WTC11 (cell line): ENCODE measurements around the gene HS3ST4.

Experiments
- ETV6 ChIP-seq: sonication (generic); formaldehyde crosslinking; IDR thresholded peaks from 2 replicates; pipeline ENCODE4 v1.8.1; 2022; ENCODE audit warnings: mild to moderate bottlenecking, missing genetic modification reagents
- FOXJ3 ChIP-seq: sonication (generic); formaldehyde crosslinking; IDR thresholded peaks from 2 replicates; pipeline ENCODE4 v1.9.0; 2021; ENCODE audit warnings: missing genetic modification reagents, mild to moderate bottlenecking, borderline replicate concordance
- FOXP4 ChIP-seq: sonication (generic); formaldehyde crosslinking; IDR thresholded peaks from 2 replicates; pipeline ENCODE4 v1.8.0; 2022; ENCODE audit warnings: mild to moderate bottlenecking, missing genetic modification reagents
- GABPB1 ChIP-seq: sonication (generic); formaldehyde crosslinking; IDR thresholded peaks from 2 replicates; pipeline ENCODE4 v1.8.1; 2023; ENCODE audit warnings: mild to moderate bottlenecking, missing genetic modification reagents
- NR3C1 ChIP-seq: sonication (generic); formaldehyde crosslinking; conservative IDR thresholded peaks from 2 replicates; pipeline ENCODE4 v1.8.1; 2023; ENCODE audit warnings: low read depth, mild to moderate bottlenecking, missing genetic modification reagents
- RELA ChIP-seq: sonication (generic); formaldehyde crosslinking; IDR thresholded peaks from 2 replicates; pipeline ENCODE4 v1.8.1; 2022; ENCODE audit warnings: missing genetic modification reagents, mild to moderate bottlenecking, borderline replicate concordance
- TCF7 ChIP-seq: sonication (generic); formaldehyde crosslinking; IDR thresholded peaks from 2 replicates; pipeline ENCODE4 v1.8.0; 2022; ENCODE audit warnings: mild to moderate bottlenecking, low read depth, missing genetic modification reagents, moderate library complexity
- TEAD4 ChIP-seq: sonication (generic); formaldehyde crosslinking; IDR thresholded peaks from 2 replicates; pipeline ENCODE4 v1.8.0; 2022; ENCODE audit warnings: mild to moderate bottlenecking, missing genetic modification reagents
- TF ChIP-seq, protein P1 (sequence below): fragments of 200-600 bp; IDR thresholded peaks from 2 replicates; pipeline ENCODE4 v1.8.0; 2022; ENCODE audit warnings: antibody characterized with exemption

- TF ChIP-seq TCF7 (no peak), FOXJ3 (CRISPR knock-in tag) (no peak), NR3C1 (CRISPR knock-in tag) (no peak), TEAD4 (no peak), ETV6 (CRISPR knock-in tag) (no peak), RELA (no peak), FOXP4 (no peak), GABPB1 (no peak)
- TF ChIP-seq, protein P1, sequence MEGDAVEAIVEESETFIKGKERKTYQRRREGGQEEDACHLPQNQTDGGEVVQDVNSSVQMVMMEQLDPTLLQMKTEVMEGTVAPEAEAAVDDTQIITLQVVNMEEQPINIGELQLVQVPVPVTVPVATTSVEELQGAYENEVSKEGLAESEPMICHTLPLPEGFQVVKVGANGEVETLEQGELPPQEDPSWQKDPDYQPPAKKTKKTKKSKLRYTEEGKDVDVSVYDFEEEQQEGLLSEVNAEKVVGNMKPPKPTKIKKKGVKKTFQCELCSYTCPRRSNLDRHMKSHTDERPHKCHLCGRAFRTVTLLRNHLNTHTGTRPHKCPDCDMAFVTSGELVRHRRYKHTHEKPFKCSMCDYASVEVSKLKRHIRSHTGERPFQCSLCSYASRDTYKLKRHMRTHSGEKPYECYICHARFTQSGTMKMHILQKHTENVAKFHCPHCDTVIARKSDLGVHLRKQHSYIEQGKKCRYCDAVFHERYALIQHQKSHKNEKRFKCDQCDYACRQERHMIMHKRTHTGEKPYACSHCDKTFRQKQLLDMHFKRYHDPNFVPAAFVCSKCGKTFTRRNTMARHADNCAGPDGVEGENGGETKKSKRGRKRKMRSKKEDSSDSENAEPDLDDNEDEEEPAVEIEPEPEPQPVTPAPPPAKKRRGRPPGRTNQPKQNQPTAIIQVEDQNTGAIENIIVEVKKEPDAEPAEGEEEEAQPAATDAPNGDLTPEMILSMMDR: no peak
These were observed 7.3 kb downstream of the HS3ST4 start for GRCh38 chr16:25699069-25699468.
